Mucosa of descending colon (tissue), 3 donors: Measurements from ENCODE around the gene PDE3B. TPM values are rescaled to one million over a fixed set of nuclear protein-coding genes. Genes with fewer than 3 reads are reported as not detected.
"Not testable (repeated sequence)": the region's sequence is repeated elsewhere in the genome, so short reads cannot be mapped to it uniquely, and the experiment has no call there.

Experiments used
- ATAC-seq: fragments of 200-7000 bp; cut with Tn5 transposase; one replicate; pipeline ENCODE4 v1.9.1; 2020; ENCODE audit warnings: mild to moderate bottlenecking, moderate library complexity
- DNase-seq, 3 donors: peaks; one replicate each; pipeline ENCODE4 v3.0.0-alpha.2; 2020
- H3K36me3 ChIP-seq: fragments of 200-600 bp; one replicate; pipeline ENCODE4 v1.8.0; 2021; ENCODE audit warnings: low read depth, mild to moderate bottlenecking
- H3K4me1 ChIP-seq: fragments of 200-600 bp; one replicate; pipeline ENCODE4 v1.8.0; 2021; ENCODE audit warnings: low read depth, mild to moderate bottlenecking
- H3K4me3 ChIP-seq: fragments of 200-600 bp; one replicate; pipeline ENCODE4 v1.8.0; 2021; ENCODE audit warnings: mild to moderate bottlenecking
- H3K9me3 ChIP-seq: fragments of 200-600 bp; one replicate; pipeline ENCODE4 v1.8.0; 2021; ENCODE audit warnings: mild to moderate bottlenecking
- intact Hi-C, 2 donors: fragments of 100-400 bp; cut with DNase I in 1 of 2; cut with micrococcal nuclease in 1 of 2; formaldehyde crosslinking; loops; one replicate each; pipeline versions ENCODE4 v1.11.0 to v1.11.1; 2022; cut with DNase I, micrococcal nuclease
- total RNA-seq, 3 donors: library from RNA; stranded (reverse); fragmentation: NEBNext Ultra II Directional in 2 of 3; extraction: Animal tissue kit (Norgen Biotek cat#: 25700) in 2 of 3; gene quantifications; one replicate each; pipeline versions ENCODE4 v1.2.1 to v1.2.4, GENCODE V29; 2021 to 2023
- TF ChIP-seq, protein P1 (sequence below): fragments of 200-600 bp; IDR thresholded peaks from one replicate; pipeline ENCODE4 v1.8.0; 2022; ENCODE audit warnings: antibody characterized with exemption, mild to moderate bottlenecking
- donor health status: DM: no; HTN: no; CAD: no; lungs with moderate emphysema.
- donor health status: DM: no; HTN: no; CAD: no.
- donor health status: DM: no; HTN: yes; CAD: no.

Gene PDE3B
- total RNA-seq, 3 donors from 2014 or later, result 22.4 to 47.0 (median 25.9) TPM

DNA sequence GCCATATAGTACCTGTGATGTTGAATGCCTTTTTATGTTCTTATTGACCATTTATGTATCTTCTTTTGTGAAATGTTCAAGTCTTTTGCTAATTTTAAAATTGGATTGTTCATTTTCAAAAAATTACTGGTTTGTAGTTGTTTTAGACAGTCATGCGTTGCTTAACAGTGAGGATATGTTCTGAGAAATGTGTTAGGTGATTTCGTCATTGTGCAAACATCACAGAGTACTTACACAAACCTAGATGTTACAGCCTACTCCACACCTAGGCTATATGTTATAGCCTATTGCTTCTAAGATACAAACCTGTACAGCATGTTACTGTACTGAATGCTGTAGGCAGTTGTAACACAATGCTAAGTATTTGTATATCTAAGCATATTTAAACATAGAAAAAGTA, 32.5 kb downstream of the PDE3B start:
- no peaks in the 10 kb centered on the region for H3K4me1 ChIP-seq
- ATAC-seq (peak; percentile 94), DNase-seq (no peak)
- TF ChIP-seq, protein P1, sequence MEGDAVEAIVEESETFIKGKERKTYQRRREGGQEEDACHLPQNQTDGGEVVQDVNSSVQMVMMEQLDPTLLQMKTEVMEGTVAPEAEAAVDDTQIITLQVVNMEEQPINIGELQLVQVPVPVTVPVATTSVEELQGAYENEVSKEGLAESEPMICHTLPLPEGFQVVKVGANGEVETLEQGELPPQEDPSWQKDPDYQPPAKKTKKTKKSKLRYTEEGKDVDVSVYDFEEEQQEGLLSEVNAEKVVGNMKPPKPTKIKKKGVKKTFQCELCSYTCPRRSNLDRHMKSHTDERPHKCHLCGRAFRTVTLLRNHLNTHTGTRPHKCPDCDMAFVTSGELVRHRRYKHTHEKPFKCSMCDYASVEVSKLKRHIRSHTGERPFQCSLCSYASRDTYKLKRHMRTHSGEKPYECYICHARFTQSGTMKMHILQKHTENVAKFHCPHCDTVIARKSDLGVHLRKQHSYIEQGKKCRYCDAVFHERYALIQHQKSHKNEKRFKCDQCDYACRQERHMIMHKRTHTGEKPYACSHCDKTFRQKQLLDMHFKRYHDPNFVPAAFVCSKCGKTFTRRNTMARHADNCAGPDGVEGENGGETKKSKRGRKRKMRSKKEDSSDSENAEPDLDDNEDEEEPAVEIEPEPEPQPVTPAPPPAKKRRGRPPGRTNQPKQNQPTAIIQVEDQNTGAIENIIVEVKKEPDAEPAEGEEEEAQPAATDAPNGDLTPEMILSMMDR, result no peak
- H3K36me3 ChIP-seq, result no peaks in the 10 kb centered on the region
- H3K4me3 ChIP-seq, result no peak overlapping the region
- intact Hi-C loops, result no loop called here
- H3K9me3 ChIP-seq, result no peaks in the 10 kb centered on the region

DNA sequence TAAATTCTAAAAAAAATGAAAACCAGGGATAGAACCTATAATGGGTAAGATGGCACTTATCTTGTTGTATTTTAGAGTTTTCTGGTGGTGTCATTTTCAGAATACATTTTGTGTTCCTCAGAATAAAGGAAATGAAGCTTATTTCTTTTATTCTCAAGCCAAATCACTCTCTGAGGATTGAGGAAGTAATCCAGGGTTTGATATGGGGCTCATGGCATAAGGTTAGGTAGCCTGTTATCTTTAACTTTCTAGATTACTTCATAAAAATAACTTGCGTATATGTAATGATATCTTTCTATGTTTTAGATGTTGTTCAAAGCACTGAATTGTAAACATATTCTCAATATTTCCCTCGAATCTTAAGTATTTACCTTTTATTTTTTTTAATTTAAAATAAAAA, 33.5 kb downstream of the PDE3B start:
- Histone ChIP-seq H3K4me3 (no peak overlapping the region), H3K4me1 (no peaks in the 10 kb centered on the region), H3K36me3 (no peaks in the 10 kb centered on the region), H3K9me3 (no peaks in the 10 kb centered on the region)
- TF ChIP-seq, protein P1, result no peak
- intact Hi-C loops, result no loop called here
- ATAC-seq (peak; percentile 58), DNase-seq (no peak)

DNA sequence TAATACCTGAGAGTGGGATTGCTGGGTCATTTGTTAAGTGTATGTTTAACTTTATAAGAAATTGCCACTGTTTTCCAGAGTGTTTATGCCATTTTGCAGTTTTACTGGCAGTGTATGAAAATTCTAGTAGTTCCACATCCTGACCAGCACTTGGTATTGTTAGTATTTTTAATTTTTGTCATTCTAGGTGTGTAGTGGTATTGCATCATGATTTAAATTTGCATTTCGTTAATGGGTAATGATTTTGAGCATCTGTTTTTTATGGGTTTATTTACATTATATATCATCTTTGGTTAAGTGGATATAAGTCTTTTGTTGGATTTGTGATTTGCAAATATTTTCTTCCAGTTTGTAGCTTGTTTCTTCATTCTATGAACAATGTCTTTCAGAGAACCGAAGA, 34.7 kb downstream of the PDE3B start:
- no peaks in the 10 kb centered on the region for H3K9me3 ChIP-seq
- H3K36me3 ChIP-seq, result no peaks in the 10 kb centered on the region
- H3K4me1 ChIP-seq, result no peaks in the 10 kb centered on the region
- no peak overlapping the region for H3K4me3 ChIP-seq
- intact Hi-C loops, result no loop called here
- TF ChIP-seq, protein P1, result no peak
- DNase-seq (no peak), ATAC-seq (no peak)

DNA sequence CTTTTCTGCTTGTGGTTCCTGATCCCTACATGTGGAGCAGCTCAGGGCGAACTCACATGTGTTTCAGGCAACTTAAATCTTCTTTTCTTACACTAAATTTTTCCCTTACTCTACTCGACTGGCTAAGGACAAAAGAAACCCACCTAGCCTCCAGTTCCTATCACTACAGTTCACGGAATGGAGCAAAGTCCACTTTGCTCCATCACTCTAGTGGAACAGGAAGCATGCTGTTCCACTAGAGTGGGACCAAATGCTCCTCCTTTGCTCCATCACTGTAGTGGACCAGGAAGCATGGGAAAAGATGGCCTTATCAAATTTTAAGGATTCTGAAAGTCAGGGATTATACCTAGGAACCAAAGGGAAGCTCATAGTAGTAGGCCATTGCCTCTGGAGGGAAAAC, 36.1 kb downstream of the PDE3B start:
- DNase-seq (no peak), ATAC-seq (no peak)
- Histone ChIP-seq H3K36me3 (no peaks in the 10 kb centered on the region), H3K4me1 (no peaks in the 10 kb centered on the region), H3K4me3 (no peak overlapping the region), H3K9me3 (no peaks in the 10 kb centered on the region)
- intact Hi-C loops, result no loop called here
- TF ChIP-seq, protein P1, result no peak

DNA sequence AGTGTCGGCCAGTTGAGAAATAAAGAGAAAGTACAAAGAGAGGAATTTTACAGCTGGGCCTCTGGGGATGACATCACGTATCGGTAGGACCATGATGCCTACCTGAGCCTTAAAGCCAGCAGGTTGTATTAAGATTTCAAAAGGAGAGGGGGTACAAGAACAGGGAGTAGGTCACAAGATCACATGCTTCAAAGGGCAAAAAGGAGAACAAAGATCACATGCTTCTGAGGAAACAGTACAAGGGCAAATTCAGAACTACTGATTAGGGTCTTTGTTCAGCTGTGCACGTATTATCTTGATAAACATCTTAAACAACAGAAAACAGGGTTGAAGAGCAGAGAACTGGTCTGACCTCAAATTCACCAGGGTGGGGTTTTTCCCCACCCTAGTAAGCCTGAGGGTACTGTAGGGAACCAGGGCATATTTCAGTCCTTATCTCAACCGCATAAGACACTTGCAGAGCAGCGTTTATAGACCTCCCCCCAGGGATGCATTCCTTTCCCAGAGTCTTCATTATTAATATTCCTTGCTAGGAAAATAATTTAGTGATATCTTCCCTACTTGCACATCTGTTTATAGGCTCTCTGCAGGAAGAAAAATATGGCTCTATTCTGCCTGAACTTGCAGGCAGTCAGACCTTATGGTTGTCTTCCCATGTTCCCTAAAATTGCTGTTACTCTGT, 40.8 kb downstream of the PDE3B start:
- ATAC-seq, H3K9me3 ChIP-seq, H3K4me1 ChIP-seq, H3K36me3 ChIP-seq, DNase-seq, intact Hi-C loops, H3K4me3 ChIP-seq: not testable (repeated sequence)

DNA sequence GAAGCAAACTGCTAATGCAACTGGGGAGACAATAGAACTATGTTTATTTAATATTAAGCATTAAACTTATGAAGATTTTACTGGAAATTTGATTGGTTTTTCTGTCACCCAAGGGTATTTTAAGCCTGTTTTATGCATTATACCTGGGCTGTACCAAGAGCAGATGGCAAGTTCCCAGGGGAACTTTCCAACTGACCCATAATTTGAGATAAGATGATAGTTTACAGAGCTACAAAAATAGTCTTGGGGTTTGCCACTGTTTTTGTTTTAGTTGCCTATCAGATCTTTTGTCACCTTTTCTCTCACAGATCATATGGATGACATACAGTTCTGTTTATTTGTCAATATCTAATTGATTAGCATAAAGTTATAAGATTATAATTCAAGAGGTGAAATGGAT, 43.9 kb downstream of the PDE3B start:
- Histone ChIP-seq H3K36me3 (no peaks in the 10 kb centered on the region), H3K4me1 (no peaks in the 10 kb centered on the region), H3K4me3 (no peak overlapping the region), H3K9me3 (no peaks in the 10 kb centered on the region)
- DNase-seq (no peak), ATAC-seq (no peak)
- TF ChIP-seq, protein P1, result no peak
- intact Hi-C loops, result no loop called here
